Breast epithelium (tissue), 4 donors: ENCODE measurements around the gene GSG1. TPM values are rescaled to one million over a fixed set of nuclear protein-coding genes. Genes with fewer than 3 reads are reported as not detected.

Experiments used
- DNase-seq, 2 donors: peaks; one replicate each; pipeline ENCODE4 v3.0.0-alpha.2; 2019; ENCODE audit warnings: low spot score in 2 of 2
- H3K27ac ChIP-seq, 2 donors: fragments of 200-600 bp; sonication (generic) in 1 of 2; one replicate each; pipeline ENCODE4 v1.5.1; 2016 to 2019; ENCODE audit warnings: mild to moderate bottlenecking in 1 of 2
- H3K27me3 ChIP-seq, 2 donors: fragments of 200-600 bp; sonication (generic) in 1 of 2; one replicate each; pipeline versions ENCODE4 v1.5.1 to v1.6.0; 2017 to 2019; ENCODE audit warnings: control low read depth in 1 of 2, mild to moderate bottlenecking in 1 of 2
- H3K36me3 ChIP-seq: fragments of 200-600 bp; one replicate; pipeline ENCODE4 v1.5.1; 2019
- H3K4me1 ChIP-seq, 2 donors: fragments of 200-600 bp; sonication (generic); one replicate each; pipeline ENCODE4 v1.5.1; 2016 to 2019; ENCODE audit warnings: control low read depth in 1 of 2
- H3K4me3 ChIP-seq, 3 donors: fragments of 200-600 bp; sonication (generic); 1 replicate in 2 of 3; 2 replicates in 1 of 3; pipeline ENCODE4 v1.5.1; 2016 to 2019; ENCODE audit warnings: mild to moderate bottlenecking in 3 of 3, moderate library complexity in 2 of 3
- H3K9me3 ChIP-seq, 2 donors: fragments of 200-600 bp; sonication (generic) in 1 of 2; one replicate each; pipeline ENCODE4 v1.5.1; 2016 to 2019; ENCODE audit warnings: control low read depth in 1 of 2
- POLR2A ChIP-seq: fragments of 450-650 bp; IDR thresholded peaks from one replicate; pipeline ENCODE4 v1.6.1; 2016; ENCODE audit warnings: antibody characterized with exemption, mild to moderate bottlenecking, moderate library complexity
- POLR2AphosphoS5 ChIP-seq, 3 donors: sonication (generic); formaldehyde crosslinking; IDR thresholded peaks; one replicate each; pipeline ENCODE4 v1.6.1; 2017; ENCODE audit warnings: antibody characterized with exemption in 3 of 3
- intact Hi-C: fragments of 100-400 bp; cut with DNase I; formaldehyde crosslinking; loops from one replicate; pipeline ENCODE4 v1.15.1; 2023; ENCODE audit warnings: low total_unique reads
- total RNA-seq, 3 donors: library from RNA; depleted of rRNA; stranded (reverse); fragments of >200 nt; gene quantifications; one replicate each; pipeline ENCODE4 v1.1.0, GENCODE V29; 2016
- TF ChIP-seq, protein P1 (sequence below), 3 donors: fragments of 450-650 bp; IDR thresholded peaks; one replicate each; pipeline ENCODE4 v1.5.1; 2016 to 2017; ENCODE audit warnings: antibody characterized with exemption in 3 of 3, mild to moderate bottlenecking in 3 of 3, moderate library complexity in 3 of 3

Gene GSG1
- total RNA-seq: not detected

DNA sequence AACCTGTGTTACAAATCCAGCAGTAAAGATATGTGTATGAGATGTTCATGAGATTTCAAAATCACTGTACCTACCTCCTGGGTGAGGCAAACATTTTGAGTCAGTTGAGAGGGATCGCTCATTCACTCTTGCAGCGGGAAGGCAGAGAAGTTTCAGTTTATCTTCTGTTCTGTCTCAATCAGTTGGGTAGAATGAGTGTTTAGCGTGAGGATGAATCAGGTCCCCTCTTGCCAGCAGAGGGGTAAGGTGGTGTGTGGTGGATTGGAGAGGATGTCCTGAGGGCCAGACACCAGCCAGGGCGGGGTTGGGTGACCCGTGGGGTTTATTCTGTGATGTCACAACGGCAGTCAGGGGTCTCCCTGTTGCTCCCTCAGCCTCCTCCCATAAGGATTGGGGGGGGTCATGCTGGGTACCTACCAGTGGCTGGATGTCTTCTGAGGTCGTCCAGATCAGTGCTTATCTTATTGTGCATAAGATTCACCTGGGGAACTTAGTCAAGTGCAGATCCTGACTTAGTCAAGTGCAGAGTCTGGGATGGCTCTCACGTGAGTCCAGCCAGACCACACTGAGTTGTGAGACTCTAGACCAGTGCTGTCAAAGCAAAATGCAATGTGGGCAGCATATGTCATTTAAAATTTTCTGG, at the start of gene GSG1:
Gene GSG1, minus strand, starts transcription at position 277 of the 643 bp plus-strand sequence. Its CDS starts 155 bp downstream, at position 122.
- Histone ChIP-seq H3K36me3 (no peaks in the 10 kb centered on the region), H3K27ac (peak within 1 kb of the TSS; percentile 100), H3K4me1 (peaks cover 9 to 14% of the 10 kb centered on the region in 2 donors), H3K9me3 (no peaks in the 10 kb centered on the region), H3K27me3 (no peaks in the 10 kb centered on the region), H3K4me3 (no peak within 1 kb of the TSS)
- DNase-seq: no peak
- no peak for TF ChIP-seq POLR2A
- no peak for TF ChIP-seq POLR2AphosphoS5 (IDR thresholded peaks at IDR 0.05)
- TF ChIP-seq, protein P1, sequence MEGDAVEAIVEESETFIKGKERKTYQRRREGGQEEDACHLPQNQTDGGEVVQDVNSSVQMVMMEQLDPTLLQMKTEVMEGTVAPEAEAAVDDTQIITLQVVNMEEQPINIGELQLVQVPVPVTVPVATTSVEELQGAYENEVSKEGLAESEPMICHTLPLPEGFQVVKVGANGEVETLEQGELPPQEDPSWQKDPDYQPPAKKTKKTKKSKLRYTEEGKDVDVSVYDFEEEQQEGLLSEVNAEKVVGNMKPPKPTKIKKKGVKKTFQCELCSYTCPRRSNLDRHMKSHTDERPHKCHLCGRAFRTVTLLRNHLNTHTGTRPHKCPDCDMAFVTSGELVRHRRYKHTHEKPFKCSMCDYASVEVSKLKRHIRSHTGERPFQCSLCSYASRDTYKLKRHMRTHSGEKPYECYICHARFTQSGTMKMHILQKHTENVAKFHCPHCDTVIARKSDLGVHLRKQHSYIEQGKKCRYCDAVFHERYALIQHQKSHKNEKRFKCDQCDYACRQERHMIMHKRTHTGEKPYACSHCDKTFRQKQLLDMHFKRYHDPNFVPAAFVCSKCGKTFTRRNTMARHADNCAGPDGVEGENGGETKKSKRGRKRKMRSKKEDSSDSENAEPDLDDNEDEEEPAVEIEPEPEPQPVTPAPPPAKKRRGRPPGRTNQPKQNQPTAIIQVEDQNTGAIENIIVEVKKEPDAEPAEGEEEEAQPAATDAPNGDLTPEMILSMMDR (IDR thresholded peaks at IDR 0.05): no peak
- intact Hi-C loops: no loop called here

- peak overlapping the region in 1 of 2 donors; percentile 15 for H3K27ac ChIP-seq
- no peaks in the 10 kb centered on the region for H3K9me3 ChIP-seq
- no peak for DNase-seq
- TF ChIP-seq POLR2AphosphoS5 (IDR thresholded peaks at IDR 0.05) (no peak), POLR2A (no peak)
- TF ChIP-seq, protein P1 (IDR thresholded peaks at IDR 0.05): no peak
- intact Hi-C loops: no loop called here
- H3K4me1 ChIP-seq: no peaks in the 10 kb centered on the region
- H3K4me3 ChIP-seq: no peak overlapping the region
- H3K27me3 ChIP-seq: no peaks in the 10 kb centered on the region
- no peaks in the 10 kb centered on the region for H3K36me3 ChIP-seq
Measured at GRCh38 chr12:13153180-13153579, 49.7 kb upstream of the GSG1 start.

DNA sequence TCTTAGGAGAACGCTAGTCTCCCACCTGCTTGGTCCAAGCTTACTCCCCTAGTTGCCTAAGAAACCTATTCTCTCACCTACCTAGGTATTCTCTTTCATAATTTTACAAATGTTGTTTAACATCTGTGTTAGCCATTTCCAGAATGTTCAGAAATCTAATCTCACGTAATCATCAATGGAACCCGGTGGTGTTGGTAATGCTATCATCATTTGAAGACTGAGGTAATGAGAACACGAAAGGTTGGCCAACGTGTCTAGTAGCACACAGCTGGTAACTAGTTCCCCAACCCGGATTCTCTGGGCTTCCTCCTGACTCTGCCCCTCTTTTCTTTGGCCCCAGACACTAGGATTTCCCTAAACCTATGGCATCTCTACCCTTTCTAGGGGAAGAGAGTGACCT, 49.3 kb upstream of the GSG1 start:
- no peaks in the 10 kb centered on the region for H3K4me1 ChIP-seq
- TF ChIP-seq POLR2A (no peak), POLR2AphosphoS5 (IDR thresholded peaks at IDR 0.05) (no peak)
- TF ChIP-seq, protein P1 (IDR thresholded peaks at IDR 0.05): no peak
- intact Hi-C loops: no loop called here
- H3K36me3 ChIP-seq: no peaks in the 10 kb centered on the region
- DNase-seq: no peak
- H3K9me3 ChIP-seq: no peaks in the 10 kb centered on the region
- no peak overlapping the region for H3K4me3 ChIP-seq
- H3K27me3 ChIP-seq: no peaks in the 10 kb centered on the region
- H3K27ac ChIP-seq: peak overlapping the region in 1 of 2 donors; percentile 74

DNA sequence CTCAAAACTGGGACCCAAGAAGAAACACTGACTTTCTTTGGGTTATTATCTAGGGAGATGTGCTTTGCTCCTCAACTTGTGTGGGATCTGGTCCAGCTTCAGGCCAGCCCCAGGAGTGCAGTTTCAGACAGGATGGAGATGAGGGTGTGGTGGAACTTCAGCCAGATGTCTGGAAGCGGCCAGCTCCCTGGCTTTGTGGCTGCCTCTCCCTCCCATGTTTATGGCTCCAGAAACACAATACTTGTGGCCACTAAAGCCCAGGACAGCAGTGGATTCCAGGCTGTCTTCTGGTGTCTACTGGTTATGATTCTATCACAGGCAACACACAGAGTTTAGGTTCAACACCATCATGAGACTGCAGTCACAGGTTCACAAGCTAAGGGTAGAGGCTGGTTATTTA, 48.8 kb upstream of the GSG1 start:
- Histone ChIP-seq H3K27ac (peak overlapping the region in 1 of 2 donors; percentile 74), H3K27me3 (no peaks in the 10 kb centered on the region), H3K9me3 (no peaks in the 10 kb centered on the region), H3K4me1 (no peaks in the 10 kb centered on the region), H3K36me3 (no peaks in the 10 kb centered on the region), H3K4me3 (no peak overlapping the region)
- TF ChIP-seq POLR2AphosphoS5 (IDR thresholded peaks at IDR 0.05) (no peak), POLR2A (no peak)
- TF ChIP-seq, protein P1 (IDR thresholded peaks at IDR 0.05): no peak
- intact Hi-C loops: no loop called here
- DNase-seq: no peak

GRCh38 chr12:13149411-13149810, 45.9 kb upstream of the GSG1 start:
- Histone ChIP-seq H3K9me3 (no peaks in the 10 kb centered on the region), H3K27ac (peak overlapping the region; percentile 13 to 57), H3K27me3 (no peaks in the 10 kb centered on the region), H3K4me1 (no peaks in the 10 kb centered on the region), H3K4me3 (no peak overlapping the region), H3K36me3 (no peaks in the 10 kb centered on the region)
- intact Hi-C loops: no loop called here
- TF ChIP-seq, protein P1 (IDR thresholded peaks at IDR 0.05): no peak
- TF ChIP-seq POLR2AphosphoS5 (IDR thresholded peaks at IDR 0.05): no peak
- no peak for TF ChIP-seq POLR2A
- DNase-seq: no peak
